Stimulated activated CD4-positive, alpha-beta T cell treated with anti-CD3 and anti-CD28 coated beads, Interleukin-15, amount 100 ng/mL, for 1 hour (primary cell): ENCODE data around the gene NPHP4.

Source experiments
- DNase-seq, 2 donors: peaks; one replicate each; pipeline ENCODE4 v3.0.0-alpha.2; 2020; ENCODE audit warnings: low read depth in 1 of 2, low spot score in 1 of 2

Gene NPHP4

GRCh38 chr1:5836776-5837440, 155.3 kb downstream of the NPHP4 start:
- DNase-seq: no peak

GRCh38 chr1:5835179-5835562, 157.1 kb downstream of the NPHP4 start:
- DNase-seq: no peak

GRCh38 chr1:5834477-5835178, 157.6 kb downstream of the NPHP4 start:
- no peak for DNase-seq

DNA sequence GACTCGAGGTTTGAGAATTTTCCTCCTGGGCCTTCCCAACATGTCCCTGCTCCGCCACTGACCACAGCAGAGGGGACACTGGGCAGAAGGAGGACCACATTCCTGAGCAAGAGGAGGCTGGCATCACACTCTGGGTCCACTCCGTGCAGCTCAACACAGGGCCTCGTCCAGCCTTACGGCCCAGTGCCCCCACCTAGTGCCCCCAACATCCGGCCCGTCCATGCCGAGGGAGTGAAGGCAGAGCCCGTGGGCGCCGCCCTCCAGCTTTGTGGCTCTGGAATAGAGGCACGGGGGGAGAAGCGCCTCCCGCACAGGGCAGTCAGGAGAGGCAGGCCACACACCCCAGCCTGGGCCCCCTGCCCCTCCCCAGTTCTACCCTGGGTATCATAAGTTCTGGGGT, 158.3 kb downstream of the NPHP4 start:
- no peak for DNase-seq

- no peak for DNase-seq
Observed at GRCh38 chr1:5832916-5833895, 159.0 kb downstream of the NPHP4 start.

DNA sequence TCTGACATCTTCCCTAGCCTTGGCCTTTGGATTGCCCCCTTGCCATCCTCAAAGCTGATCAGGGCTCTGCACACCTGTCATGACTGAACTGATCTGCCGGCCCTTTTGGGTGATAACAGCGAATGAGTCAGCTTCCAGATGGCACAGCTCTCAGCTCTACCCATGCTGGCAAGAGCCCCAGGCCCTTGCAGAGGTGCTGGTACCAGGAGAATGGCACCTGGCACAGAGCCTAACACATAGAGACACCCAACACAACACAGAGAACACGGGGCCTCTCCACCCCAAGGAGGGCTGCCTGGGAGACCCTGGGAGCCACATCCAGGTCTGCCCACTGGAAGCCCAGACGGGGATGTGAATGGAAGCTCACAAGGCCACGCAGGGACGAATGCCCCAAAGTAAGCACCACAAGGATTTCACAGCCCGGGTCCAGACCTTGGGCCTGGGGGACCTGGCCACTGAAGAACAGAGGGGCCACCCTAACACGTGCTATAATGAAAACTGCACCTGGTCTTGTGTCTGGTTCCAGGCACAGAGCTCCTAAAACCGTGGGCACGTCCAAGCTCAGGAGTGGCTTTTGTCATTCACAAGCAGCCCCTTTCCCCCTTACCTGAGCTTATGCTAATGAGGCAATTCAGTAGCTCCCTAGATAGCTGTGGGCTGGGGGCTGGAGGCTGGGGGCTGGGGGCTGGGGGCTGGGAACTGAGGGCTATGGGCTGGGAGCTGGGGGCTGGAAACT, 160.5 kb downstream of the NPHP4 start:
- DNase-seq: no peak

DNA sequence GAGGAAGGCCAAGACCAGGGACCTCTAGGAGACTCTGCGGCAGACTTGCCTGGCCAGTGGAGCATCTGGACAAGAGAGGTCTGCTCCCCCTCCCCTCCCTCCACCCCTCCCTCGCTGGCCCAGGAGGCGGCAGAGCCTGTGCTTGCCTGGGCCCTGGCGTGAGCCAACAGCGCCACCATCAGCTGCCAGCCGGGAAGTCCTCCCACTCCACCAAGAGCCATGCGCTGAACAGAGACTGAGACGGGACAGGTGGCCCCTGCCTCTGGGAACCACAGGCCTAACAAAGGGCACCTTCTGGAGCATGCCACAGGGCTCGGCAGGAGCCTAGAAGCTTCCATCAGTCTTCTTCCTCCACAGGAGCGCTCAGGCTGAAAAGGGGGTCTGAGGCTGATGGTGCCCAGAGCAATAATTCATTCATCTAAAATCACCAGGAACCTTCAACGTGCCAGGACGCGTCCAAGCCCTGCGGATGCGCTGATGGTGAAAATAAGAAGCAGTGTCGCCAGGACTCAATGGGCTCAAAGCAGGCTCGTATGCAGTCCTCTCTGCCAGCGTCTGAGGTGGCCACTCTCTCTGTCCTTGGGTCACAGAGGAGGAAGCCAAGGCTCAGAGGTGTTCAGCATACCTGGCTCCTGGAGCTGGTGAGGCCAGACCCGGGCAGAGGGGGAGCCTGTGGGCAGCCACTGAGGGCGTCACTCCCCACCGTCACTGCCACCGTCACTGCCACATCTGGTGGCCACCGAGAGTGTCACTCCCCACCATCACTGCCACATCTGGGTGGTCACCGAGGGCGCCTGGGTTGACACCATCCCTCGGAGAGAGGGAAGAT, 161.2 kb downstream of the NPHP4 start:
- no peak for DNase-seq

- DNase-seq: no peak
Observed at GRCh38 chr1:5829414-5829813, 162.8 kb downstream of the NPHP4 start.

GRCh38 chr1:5828308-5828935, 163.8 kb downstream of the NPHP4 start:
- DNase-seq: no peak

GRCh38 chr1:5827516-5827915, 164.7 kb downstream of the NPHP4 start:
- DNase-seq: no peak

- no peak for DNase-seq
Observed at GRCh38 chr1:5826601-5827000, 165.6 kb downstream of the NPHP4 start.

GRCh38 chr1:5822726-5823125, 169.5 kb downstream of the NPHP4 start:
- DNase-seq: no peak

- no peak for DNase-seq
Observed at GRCh38 chr1:5822266-5822665, 170.0 kb downstream of the NPHP4 start.

GRCh38 chr1:5821540-5822176, 170.6 kb downstream of the NPHP4 start:
- no peak for DNase-seq

GRCh38 chr1:5820026-5820421, 172.2 kb downstream of the NPHP4 start:
- DNase-seq: no peak

DNA sequence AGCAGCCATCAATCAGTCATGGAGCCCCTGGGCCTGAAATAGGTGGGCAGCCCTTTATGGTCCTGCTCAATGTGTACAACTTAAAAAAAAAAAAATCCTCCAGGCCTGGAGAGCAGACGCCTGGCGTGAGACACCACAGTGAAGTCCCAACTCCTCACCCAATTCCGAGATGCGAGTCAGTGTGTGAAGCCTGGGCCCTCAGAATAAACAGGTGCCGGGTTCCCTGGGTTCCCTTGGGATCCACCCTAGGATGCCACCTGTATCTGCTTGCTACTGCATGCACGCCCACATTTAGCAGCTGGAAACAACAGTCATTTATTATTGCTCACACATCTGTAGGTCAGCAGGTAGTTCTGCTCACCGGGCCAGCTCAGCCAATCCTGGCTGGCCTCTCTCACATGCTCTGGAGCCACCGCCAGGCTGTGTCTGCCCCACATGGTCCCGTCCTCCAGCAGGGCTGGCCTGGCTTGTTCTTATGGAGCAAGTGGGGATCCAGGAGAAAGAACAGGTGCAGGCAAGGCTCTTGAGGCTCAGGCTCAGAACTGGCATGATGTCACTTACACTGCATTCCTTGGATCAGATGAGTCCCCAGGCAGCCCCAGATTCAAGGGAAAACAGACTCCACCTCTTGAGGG, 172.7 kb downstream of the NPHP4 start:
- no peak for DNase-seq

GRCh38 chr1:5818755-5819154, 173.5 kb downstream of the NPHP4 start:
- DNase-seq: no peak

DNA sequence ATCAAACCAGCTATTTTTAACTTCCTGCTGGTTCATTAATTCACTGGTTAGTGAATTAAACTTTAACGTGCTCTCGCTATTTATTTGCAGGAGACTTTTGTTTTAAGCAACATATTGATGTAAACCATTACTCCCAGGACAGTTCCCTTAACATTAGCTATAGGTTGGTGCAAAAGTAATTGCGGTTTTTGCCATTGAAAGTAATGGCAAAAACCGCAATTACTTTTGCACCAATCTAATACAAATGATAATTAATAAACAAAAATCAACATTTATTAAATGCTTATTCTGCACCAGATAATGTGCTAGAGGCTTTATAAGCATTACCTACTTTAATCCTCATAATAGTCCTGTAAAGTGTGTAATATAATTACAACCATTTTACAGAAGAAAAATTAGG, 176.5 kb downstream of the NPHP4 start:
- no peak for DNase-seq

GRCh38 chr1:5815211-5815610, 177.0 kb downstream of the NPHP4 start:
- no peak for DNase-seq
